ENCODE data around the gene EFHD2. TPM values are rescaled to one million over a fixed set of nuclear protein-coding genes. Genes with fewer than 3 reads are reported as not detected.

EFHD2 gene
- total RNA-seq, 2 donors from 2014 or later = 36.0 to 71.3 TPM

DNA sequence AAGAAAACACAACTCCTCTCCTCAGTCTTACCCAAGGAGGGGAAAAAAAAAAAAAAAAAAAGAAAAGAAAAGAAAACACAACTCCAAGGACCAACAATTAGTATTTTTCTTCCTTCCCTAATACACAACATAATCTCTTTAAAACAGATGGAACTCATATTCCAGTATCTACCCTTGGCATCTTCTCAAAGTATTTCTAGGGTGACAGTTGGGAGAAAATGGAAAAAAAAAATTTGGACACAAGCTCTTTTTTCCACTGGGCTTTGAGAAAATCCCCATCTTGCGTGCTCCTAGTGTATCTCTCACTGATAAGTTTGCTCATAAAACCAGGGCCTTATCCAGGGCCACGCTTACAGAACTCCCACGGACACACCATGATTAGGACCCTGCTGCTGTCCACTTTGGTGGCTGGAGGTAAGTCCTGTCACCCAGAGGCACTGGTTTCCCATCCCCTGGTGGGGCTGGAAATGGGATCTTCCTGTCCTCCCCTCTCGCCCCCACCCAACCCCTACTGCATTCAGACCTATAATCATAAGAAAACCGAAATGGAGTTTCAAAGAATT lies 66.1 kb downstream of the EFHD2 start, which contains the start of gene CELA2B:
Gene CELA2B, plus strand, starts transcription at position 353 of the 563 bp plus-strand sequence. Its CDS starts 22 bp downstream, at position 375.
- ATAC-seq (ENCODE audit: insufficient number of reproducible peaks, low FRiP score, low read depth) = no peak

DNA sequence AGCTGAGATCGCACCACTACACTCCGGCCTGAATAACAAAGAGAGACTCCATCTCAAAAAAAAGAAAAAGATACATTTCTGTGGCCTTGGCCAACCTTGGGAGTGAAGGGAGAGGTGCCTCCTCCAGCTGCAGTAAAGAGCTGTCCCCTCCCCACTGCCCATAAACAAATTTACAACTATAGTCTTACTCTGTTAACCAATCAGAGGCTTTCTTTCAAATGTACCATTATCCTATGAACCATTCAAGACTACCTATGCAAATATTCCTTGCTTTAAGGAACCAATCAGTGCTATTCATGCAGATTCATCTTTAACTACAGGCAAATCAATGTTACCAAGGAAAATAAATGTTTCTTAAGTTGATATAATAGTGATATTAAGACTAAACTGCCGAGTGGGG lies 67.2 kb downstream of the EFHD2 start:
- TF ChIP-seq, protein P1, sequence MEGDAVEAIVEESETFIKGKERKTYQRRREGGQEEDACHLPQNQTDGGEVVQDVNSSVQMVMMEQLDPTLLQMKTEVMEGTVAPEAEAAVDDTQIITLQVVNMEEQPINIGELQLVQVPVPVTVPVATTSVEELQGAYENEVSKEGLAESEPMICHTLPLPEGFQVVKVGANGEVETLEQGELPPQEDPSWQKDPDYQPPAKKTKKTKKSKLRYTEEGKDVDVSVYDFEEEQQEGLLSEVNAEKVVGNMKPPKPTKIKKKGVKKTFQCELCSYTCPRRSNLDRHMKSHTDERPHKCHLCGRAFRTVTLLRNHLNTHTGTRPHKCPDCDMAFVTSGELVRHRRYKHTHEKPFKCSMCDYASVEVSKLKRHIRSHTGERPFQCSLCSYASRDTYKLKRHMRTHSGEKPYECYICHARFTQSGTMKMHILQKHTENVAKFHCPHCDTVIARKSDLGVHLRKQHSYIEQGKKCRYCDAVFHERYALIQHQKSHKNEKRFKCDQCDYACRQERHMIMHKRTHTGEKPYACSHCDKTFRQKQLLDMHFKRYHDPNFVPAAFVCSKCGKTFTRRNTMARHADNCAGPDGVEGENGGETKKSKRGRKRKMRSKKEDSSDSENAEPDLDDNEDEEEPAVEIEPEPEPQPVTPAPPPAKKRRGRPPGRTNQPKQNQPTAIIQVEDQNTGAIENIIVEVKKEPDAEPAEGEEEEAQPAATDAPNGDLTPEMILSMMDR (IDR thresholded peaks at IDR 0.05) = no peak
- H3K4me1 ChIP-seq (ENCODE audit: control insufficient read depth in 1 of 2, low read depth in 2 of 2) = no peaks in the 10 kb centered on the region
- no peak overlapping the region for H3K27ac ChIP-seq
- ATAC-seq (ENCODE audit: insufficient number of reproducible peaks, low FRiP score, low read depth) (no peak), DNase-seq (ENCODE audit: low spot score) (no peak)
- no peaks in the 10 kb centered on the region for H3K36me3 ChIP-seq
- H3K4me3 ChIP-seq = no peak overlapping the region
- H3K27me3 ChIP-seq (replicated peaks; ENCODE audit: insufficient read depth) = no peaks in the 10 kb centered on the region
- H3K9me3 ChIP-seq = no peaks in the 10 kb centered on the region

More for the DNA sequence above, 66.1 kb downstream of the EFHD2 start, which contains the start of gene CELA2B:
- TF ChIP-seq, protein P1 (IDR thresholded peaks at IDR 0.05) = no peak
- Histone ChIP-seq H3K36me3 (no peaks in the 10 kb centered on the region), H3K4me3 (no peak within 1 kb of the TSS), H3K4me1 (ENCODE audit: control insufficient read depth in 1 of 2, low read depth in 2 of 2) (no peaks in the 10 kb centered on the region), H3K27me3 (replicated peaks; ENCODE audit: insufficient read depth) (no peaks in the 10 kb centered on the region), H3K27ac (no peak within 1 kb of the TSS), H3K9me3 (no peaks in the 10 kb centered on the region)
- no peak for DNase-seq (ENCODE audit: low spot score)

- H3K27ac ChIP-seq = no peak overlapping the region
- H3K4me3 ChIP-seq = no peak overlapping the region
- DNase-seq (ENCODE audit: low spot score) (no peak), ATAC-seq (ENCODE audit: insufficient number of reproducible peaks, low FRiP score, low read depth) (no peak)
- TF ChIP-seq, protein P1 (IDR thresholded peaks at IDR 0.05) = no peak
- no peaks in the 10 kb centered on the region for H3K9me3 ChIP-seq
- H3K27me3 ChIP-seq (replicated peaks; ENCODE audit: insufficient read depth) = no peaks in the 10 kb centered on the region
- no peaks in the 10 kb centered on the region for H3K4me1 ChIP-seq (ENCODE audit: control insufficient read depth in 1 of 2, low read depth in 2 of 2)
- no peaks in the 10 kb centered on the region for H3K36me3 ChIP-seq
Measured at GRCh38 chr1:15477646-15478212, 68.0 kb downstream of the EFHD2 start.

Other genes starting within 250 kb of the EFHD2 start
- gene FHAD1, start 162.7 kb upstream of the EFHD2 start, total RNA-seq = 1 to 10 TPM in 1 of 2 donors, not detected in 1; 4.4 TPM
- under 1 TPM in 1 of 2 donors, not detected in 1; 0.95 TPM for gene CTRC, start 28.6 kb downstream of the EFHD2 start, total RNA-seq
- gene CELA2A, start 46.8 kb downstream of the EFHD2 start, total RNA-seq = not detected
- not detected for gene CELA2B, start 66.2 kb downstream of the EFHD2 start, total RNA-seq
- 10 to 100 TPM; 14.2 to 18.8 TPM for gene CASP9, start 114.3 kb downstream of the EFHD2 start, total RNA-seq
- 10 to 100 TPM; 14.1 to 28.6 TPM for gene DNAJC16, start 117.0 kb downstream of the EFHD2 start, total RNA-seq
- gene AGMAT, start 175.2 kb downstream of the EFHD2 start, total RNA-seq = under 1 TPM in 1 of 2 donors, not detected in 1; 0.21 TPM
- 10 to 100 TPM; 19.6 to 37.5 TPM for gene DDI2, start 207.6 kb downstream of the EFHD2 start, total RNA-seq